ENCODE results near the gene RTCB. TPM values are rescaled to one million over a fixed set of nuclear protein-coding genes. Genes with fewer than 3 reads are reported as not detected.
A peak's percentile ranks its signal among the peaks of the same experiment; 100 is the strongest.

Gene RTCB
- polyA plus RNA-seq, 1 experiment, result 119 TPM

GRCh38 chr22:32417906-32418305 lies 5.9 kb upstream of the RTCB start:
- no peak for TF ChIP-seq CTCF (IDR thresholded peaks at IDR 0.05; ENCODE audit: insufficient read depth, low read depth, low read length)
- Histone ChIP-seq H3K27me3 (ENCODE audit: control insufficient read depth, insufficient read depth, low read length) (peaks cover 5% of the 10 kb centered on the region), H3K36me3 (ENCODE audit: control insufficient read depth, insufficient read depth, low read length) (no peaks in the 10 kb centered on the region), H3K4me3 (ENCODE audit: low read depth, low read length) (no peak overlapping the region)
- ChIA-PET CTCF (interaction anchor here (1.2 kb wide), 1 partner anchor 54 kb away, joined by 3 read pairs; no protein-coding TSS in a partner anchor), POLR2A (no interaction called here)
- no peak for DNase-seq (ENCODE audit: low read depth)

DNA sequence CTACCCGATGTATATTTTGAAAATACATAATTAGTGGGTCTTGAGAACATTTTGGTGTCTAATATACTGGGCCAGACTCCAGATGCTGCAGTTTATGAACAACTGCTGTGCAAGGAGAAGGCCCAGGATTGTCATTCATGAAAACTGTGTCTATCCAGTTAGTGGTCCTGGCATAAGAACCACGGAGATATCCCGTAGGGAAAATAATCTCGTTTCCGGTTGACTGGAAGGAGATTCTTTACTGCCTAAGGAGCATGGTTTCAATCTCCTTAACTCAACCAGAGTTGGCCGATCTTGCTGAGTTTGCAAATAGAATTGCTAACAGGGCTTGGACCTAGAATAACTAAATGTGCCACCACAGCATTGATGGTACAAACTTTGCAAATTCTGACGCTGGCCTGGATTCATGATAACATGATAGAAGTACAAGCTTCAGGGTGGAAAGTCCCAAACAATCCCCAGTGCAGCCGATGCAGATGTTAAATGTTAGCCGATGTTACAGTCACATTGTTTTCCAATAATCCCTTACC lies 4.6 kb upstream of the RTCB start:
- DNase-seq (ENCODE audit: low read depth), result no peak
- Histone ChIP-seq H3K36me3 (ENCODE audit: control insufficient read depth, insufficient read depth, low read length) (no peaks in the 10 kb centered on the region), H3K27me3 (ENCODE audit: control insufficient read depth, insufficient read depth, low read length) (peaks cover 4% of the 10 kb centered on the region), H3K4me3 (ENCODE audit: low read depth, low read length) (no peak overlapping the region)
- ChIA-PET CTCF (no interaction called here), POLR2A (no interaction called here)
- no peak for TF ChIP-seq CTCF (IDR thresholded peaks at IDR 0.05; ENCODE audit: insufficient read depth, low read depth, low read length)

DNA sequence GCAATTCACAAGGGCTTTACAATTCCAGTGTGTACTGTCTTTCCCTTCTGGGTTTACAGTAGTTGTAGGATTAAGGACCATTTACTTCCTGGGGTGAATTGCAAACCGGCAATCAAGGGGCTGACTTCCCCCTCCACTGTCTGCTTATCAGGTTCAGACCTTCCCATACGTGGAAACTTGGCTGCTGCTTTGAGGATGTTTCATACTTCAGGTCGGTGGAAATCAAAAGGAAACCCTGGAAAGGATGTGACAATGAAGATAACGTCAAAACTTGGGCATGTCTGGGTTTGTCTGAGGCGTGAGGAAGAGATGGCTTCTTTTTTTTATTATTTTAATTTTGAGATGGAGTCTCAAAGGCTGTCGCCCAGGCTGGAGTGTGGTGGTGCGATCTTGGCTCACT lies 2.1 kb upstream of the RTCB start:
- ChIA-PET CTCF (interaction anchor here (3.6 kb wide), 1 partner anchor 12 kb away, joined by 10 read pairs; no protein-coding TSS in a partner anchor), POLR2A (no interaction called here)
- no peak for DNase-seq (ENCODE audit: low read depth)
- Histone ChIP-seq H3K4me3 (ENCODE audit: low read depth, low read length) (no peak overlapping the region), H3K27me3 (ENCODE audit: control insufficient read depth, insufficient read depth, low read length) (peaks cover 4% of the 10 kb centered on the region; the same call in 1 of the 2 replicates), H3K36me3 (ENCODE audit: control insufficient read depth, insufficient read depth, low read length) (no peaks in the 10 kb centered on the region)
- no peak for TF ChIP-seq CTCF (IDR thresholded peaks at IDR 0.05; ENCODE audit: insufficient read depth, low read depth, low read length)

GRCh38 chr22:32413719-32414118 lies 1.7 kb upstream of the RTCB start:
- CTCF ChIA-PET, result interaction anchor here (3.6 kb wide), 1 partner anchor 12 kb away, joined by 10 read pairs; no protein-coding TSS in a partner anchor
- DNase-seq (ENCODE audit: low read depth), result no peak

DNA sequence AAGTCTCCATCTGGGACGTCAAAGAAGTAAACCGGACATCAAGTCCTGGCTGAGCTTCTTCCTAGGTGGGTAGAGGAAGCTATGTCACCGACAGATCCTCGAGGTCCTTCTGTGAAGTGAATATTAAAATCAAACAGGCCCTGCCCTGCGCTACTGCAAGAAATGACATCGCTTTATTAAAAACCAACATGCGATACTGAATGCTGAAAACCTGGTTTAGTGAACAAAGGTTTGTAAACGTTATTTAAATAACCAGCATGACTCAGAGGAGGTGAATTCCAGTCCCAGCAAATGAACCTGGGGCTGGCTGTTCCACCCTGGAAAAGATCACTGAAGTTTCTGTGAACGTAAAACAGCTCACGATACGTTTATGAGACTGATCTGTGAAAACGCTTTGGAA lies 645 bp downstream of the RTCB start:
- H3K36me3 ChIP-seq (ENCODE audit: control insufficient read depth, insufficient read depth, low read length), result peaks cover 4% of the 10 kb centered on the region
- H3K27me3 ChIP-seq (ENCODE audit: control insufficient read depth, insufficient read depth, low read length), result no peaks in the 10 kb centered on the region
- peak overlapping the region; percentile 63 for H3K4me3 ChIP-seq (ENCODE audit: low read depth, low read length)
- ChIA-PET POLR2A (no interaction called here), CTCF (interaction anchor here (0.7 to 3.6 kb wide), 5 partner anchors 10 to 62 kb away, joined by 3 to 16 read pairs (median 5); partner anchors contain the start of gene FBXO7)
- TF ChIP-seq CTCF (IDR thresholded peaks at IDR 0.05; ENCODE audit: insufficient read depth, low read depth, low read length), result no peak
- peak; percentile 2 for DNase-seq (ENCODE audit: low read depth)

More at GRCh38 chr22:32413719-32414118, 1.7 kb upstream of the RTCB start:
- TF ChIP-seq CTCF (IDR thresholded peaks at IDR 0.05; ENCODE audit: insufficient read depth, low read depth, low read length), result peak; percentile 47
- no peak overlapping the region for H3K4me3 ChIP-seq (ENCODE audit: low read depth, low read length)
- POLR2A ChIA-PET, result no interaction called here
- peaks cover 4% of the 10 kb centered on the region; the same call in 1 of the 2 replicates for H3K27me3 ChIP-seq (ENCODE audit: control insufficient read depth, insufficient read depth, low read length)
- H3K36me3 ChIP-seq (ENCODE audit: control insufficient read depth, insufficient read depth, low read length), result no peaks in the 10 kb centered on the region
